ENCODE data around the gene GRB10.

GRB10 gene

DNA sequence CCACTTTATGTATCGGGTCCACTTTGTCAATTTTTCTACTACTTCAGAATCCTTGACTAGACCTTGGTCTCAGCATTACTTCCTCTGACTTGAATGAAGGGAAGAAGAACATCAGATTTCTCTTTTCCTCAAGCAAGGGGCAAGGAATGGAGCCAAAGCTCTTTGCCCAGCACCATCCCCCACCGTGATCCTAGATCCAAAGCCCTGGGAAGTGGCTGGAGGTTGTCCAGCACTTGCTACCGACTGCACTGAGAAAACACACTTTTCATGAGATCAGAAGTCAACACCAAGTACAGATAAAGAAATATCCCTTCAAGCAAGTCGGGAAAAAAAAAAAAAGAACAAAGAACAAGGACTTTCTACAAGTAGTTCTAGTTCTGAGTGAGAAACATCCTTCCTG lies 115.4 kb downstream of the GRB10 start:
- DNase-seq = no peak

GRCh38 chr7:50666124-50666496 lies 116.6 kb downstream of the GRB10 start:
- no peak for DNase-seq

DNA sequence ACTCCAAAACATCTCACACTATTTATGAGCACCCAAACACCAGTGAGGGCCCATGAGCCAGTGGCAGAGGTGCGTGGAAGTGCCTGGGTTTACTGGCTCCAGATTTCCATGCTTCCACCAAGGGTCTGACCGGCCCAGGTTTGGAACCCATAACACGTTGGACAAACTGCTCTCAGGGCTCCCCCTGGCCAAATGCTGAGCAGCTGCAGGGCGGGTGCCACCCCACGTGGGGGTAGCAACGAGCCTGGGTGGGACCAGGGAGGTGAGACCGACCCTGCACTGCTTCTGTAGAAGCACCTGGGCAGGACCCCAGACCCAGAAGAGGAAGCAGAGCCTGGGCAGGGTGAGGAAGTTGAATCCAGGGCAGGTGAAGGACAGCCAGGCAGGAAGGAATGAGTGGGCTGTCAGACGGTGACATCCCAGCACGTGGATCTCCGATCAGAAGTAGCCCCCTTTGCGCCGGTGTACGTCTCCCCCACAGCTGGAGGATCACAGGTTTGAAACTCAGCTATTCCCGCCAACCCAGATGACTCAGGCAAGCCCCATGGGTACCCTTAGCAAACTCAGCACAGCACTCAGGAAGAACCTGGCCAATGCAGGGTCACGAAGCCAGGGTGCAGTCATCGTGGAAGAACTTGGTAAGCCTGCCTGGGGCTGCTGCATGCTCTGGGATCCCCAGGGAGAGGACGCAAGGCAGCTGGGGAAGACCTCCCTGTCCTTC lies 117.1 kb downstream of the GRB10 start:
- DNase-seq = no peak

- no peak for DNase-seq
Measured at GRCh38 chr7:50664937-50665336, 117.8 kb downstream of the GRB10 start.

- DNase-seq = no peak
Measured at GRCh38 chr7:50664461-50664922, 118.2 kb downstream of the GRB10 start.

- no peak for DNase-seq
Measured at GRCh38 chr7:50663396-50664102, 119.1 kb downstream of the GRB10 start.

- DNase-seq = no peak
Measured at GRCh38 chr7:50662996-50663395, 119.7 kb downstream of the GRB10 start.

DNA sequence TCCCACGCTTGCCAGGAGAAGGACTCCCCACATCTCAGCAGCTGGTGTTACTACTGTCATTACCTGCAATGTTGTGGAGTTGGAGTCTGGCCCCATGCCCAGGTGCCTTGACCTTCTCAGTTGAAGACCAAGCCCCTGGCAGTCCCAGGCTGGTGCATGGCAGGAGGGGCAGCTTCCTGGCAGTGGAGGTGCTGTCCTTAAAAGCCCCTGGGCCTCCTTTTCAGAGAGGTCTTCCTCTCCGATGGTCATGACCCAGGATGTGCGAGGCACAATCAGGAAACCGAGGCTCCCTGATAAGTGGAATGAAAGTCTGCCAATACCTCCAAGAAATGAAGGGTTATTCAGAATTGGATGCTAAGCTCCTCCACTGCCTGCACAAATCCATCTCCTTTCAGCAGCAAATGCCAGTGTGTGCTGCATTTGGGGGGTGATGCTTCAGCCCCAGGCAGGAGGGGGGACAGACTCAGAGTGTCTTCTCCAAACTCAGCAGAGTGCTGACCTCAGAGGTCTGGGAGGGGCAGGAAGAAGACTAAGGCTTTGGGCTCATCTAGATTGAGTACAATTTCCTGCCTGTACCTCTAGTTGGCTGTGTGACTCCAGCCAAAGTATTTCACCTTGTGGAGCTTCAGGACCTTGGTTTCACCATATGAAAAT lies 120.5 kb downstream of the GRB10 start:
- DNase-seq = no peak

DNA sequence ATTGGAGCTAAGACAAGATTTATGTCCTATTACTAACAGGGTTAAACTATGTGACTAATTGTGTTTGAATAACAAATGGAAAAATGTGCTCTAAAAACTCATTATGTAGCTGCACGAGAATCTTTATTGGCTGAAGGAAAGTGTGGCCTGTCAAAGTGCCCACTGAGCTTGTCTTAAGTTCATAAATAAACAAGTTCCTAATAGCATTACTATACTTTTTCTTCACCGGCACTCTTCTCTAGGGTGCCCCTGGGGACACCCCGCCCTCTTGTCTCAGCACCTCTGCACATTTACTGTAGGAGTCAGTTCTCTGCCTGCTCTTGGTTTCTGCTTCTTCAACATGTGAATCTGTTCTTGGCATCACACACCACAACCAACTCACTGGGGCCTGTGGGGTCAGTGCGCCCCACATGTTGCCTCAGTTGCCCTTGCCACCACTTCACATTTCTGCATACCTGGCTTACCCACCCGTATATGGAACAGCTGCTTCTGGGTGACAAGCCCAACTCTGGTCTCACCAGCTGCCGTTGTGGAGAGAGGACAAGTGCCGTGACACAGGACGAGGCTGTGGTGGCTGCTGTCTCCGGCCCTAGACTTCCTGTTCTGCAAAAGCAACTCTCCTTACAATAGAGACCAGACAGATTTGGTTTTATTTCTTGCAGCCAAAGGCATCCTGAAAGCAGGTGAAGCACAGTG lies 121.2 kb downstream of the GRB10 start:
- no peak for DNase-seq

- no peak for DNase-seq
Measured at GRCh38 chr7:50660830-50661175, 121.9 kb downstream of the GRB10 start.

GRCh38 chr7:50660040-50660829 lies 122.5 kb downstream of the GRB10 start:
- no peak for DNase-seq

- DNase-seq = no peak
Measured at GRCh38 chr7:50659329-50659965, 123.2 kb downstream of the GRB10 start.

- no peak for DNase-seq
Measured at GRCh38 chr7:50658696-50659095, 124.0 kb downstream of the GRB10 start.

DNA sequence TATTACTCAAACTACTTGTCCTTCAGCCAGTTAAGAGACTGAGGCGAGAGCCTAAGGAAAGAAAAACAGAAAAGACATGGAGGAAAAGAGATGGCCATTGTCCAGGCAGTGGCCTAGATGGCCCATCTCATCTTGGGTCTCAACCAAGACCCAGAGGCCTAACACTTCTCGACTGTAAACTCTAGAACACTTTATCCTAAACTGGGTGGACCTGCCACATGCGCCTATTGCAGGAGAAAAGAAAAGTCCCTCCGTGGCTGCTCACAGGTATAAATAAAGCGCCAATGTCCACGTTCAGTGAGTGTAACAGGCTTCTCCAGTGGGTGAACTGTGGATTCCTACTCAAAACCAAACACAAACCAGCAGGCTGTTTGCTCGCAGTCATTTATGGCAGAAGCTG lies 124.8 kb downstream of the GRB10 start:
- DNase-seq = no peak

GRCh38 chr7:50657341-50657873 lies 125.3 kb downstream of the GRB10 start:
- no peak for DNase-seq

DNA sequence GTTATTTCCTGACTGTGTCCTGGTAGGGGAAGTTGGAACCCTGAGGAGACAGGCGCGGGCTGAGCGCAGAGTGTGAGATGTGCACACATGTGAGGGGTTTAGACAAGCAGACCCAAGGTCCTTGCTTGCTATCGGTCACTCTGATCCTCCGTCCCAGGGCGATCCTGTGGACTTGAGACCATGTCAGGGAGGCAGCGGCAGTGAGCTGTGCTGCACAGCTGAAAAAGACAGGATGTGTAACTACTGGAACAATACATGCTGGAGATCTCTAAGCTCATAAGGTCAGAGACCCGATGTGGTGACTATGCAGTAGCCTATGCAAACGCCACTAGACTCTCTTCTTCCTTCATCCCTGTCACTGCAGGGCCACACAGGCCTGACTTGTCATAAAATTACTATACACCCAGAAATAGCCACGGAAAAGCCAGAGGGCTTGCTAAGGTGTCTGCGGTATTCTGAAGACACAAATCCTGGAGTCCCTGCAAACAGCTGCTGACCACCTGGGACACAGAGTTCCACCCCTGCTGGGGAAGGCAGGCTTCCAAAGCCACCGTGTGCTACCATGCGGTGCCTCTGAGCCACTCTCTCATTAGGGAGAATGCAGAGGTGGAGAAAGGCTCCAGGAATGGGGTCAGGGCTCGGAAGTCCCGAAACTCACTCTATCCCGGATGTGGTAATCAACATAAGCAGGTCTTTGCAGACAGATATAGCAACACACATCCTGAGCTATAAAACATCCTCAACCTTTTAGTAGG lies 126.4 kb downstream of the GRB10 start:
- DNase-seq = no peak

- DNase-seq = no peak
Measured at GRCh38 chr7:50655490-50655889, 127.2 kb downstream of the GRB10 start.

GRCh38 chr7:50655020-50655419 lies 127.7 kb downstream of the GRB10 start:
- DNase-seq = no peak

DNA sequence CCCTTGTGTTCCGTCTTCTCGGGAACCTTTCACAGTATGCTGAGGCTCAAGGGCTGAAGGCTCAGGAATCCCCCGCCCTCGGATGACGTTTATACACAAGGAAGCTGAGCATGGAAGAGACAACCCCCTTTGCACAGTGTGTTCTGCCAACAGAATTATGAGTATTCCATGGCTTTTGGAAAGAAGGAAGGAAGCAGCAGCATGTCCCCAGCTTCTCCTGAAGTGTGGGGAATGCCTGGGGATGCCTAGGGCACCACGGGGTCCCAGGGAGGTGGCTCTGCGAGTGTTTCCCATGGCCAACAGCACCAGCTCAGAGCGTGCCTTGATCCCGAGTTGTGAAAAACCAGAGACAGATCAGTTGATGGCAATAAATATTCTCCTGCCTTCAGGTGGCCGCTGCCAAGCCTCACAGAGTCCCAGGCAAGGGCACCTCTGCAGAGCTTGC lies 128.7 kb downstream of the GRB10 start:
- no peak for DNase-seq

DNA sequence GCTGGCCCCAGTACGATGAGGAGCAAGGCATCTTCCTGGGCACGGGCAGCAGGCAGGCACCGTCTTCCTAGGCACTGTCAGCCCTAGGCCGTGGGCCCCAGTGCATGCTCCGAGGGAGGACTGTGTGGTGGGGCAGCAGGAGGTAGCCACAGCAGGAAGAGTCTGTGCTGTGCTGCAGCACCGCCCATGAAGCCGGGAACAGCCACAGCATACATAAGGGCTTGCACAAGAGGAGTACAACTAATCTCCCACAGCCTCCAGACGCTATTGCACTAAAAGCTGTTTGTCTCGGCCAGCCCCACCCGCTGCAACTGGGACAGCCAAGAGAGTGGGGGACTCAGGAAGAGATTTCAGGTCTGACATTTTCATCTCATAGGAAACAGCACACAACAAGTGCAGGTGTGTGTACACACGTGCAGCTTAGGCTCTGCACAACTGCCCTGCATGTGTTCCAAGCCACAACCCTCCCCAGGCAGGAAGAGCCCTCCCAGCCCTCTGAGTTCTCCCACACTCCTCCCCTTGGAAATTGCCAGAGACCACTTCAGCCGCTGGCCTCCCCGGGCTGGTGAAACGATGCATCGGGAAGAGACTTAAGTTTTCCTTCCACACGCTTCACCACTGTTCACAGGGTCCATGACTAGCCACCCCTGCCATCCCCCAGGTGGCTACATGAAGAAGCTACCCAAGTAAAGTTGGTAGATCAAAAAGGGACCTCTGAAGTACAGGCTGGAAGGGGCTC lies 129.4 kb downstream of the GRB10 start:
- DNase-seq = no peak

All from SHP77 (cell line).